Mesendoderm (in vitro differentiated cells): Measurements from ENCODE around the gene GLYATL1B.
"Not testable (repeated sequence)": the region's sequence is repeated elsewhere in the genome, so short reads cannot be mapped to it uniquely, and the experiment has no call there.

Experiments
- DNase-seq: peaks from one replicate; pipeline ENCODE4 v3.0.0; 2013
- H2AK5ac ChIP-seq: 2 replicates; pipeline ENCODE4 v1.6.1; 2013; ENCODE audit warnings: low read length, inconsistent platforms
- H2BK120ac ChIP-seq: 2 replicates; pipeline ENCODE4 v1.6.1; 2013; ENCODE audit warnings: low read depth, mild to moderate bottlenecking, low read length, moderate library complexity, mixed read lengths
- H2BK15ac ChIP-seq: replicated peaks from 2 replicates; pipeline ENCODE4 v1.6.1; 2013; ENCODE audit warnings: low read depth, mild to moderate bottlenecking, moderate library complexity
- H2BK5ac ChIP-seq: 2 replicates; pipeline ENCODE4 v1.6.1; 2013; ENCODE audit warnings: low read length, inconsistent platforms
- H3K18ac ChIP-seq: 2 replicates; pipeline ENCODE4 v1.6.1; 2013; ENCODE audit warnings: mild to moderate bottlenecking, low read length, mixed read lengths
- H3K23ac ChIP-seq: one replicate; pipeline ENCODE4 v1.6.1; 2013; ENCODE audit warnings: low read length
- H3K27ac ChIP-seq: 2 replicates; pipeline ENCODE4 v1.5.1; 2013; ENCODE audit warnings: low read depth, mild to moderate bottlenecking, inconsistent platforms, low read length, moderate library complexity
- H3K27me3 ChIP-seq: 2 replicates; pipeline ENCODE4 v1.6.1; 2013; ENCODE audit warnings: low read length, control low read depth, mild to moderate bottlenecking, inconsistent platforms; ENCODE audit not compliant: insufficient read depth, poor library complexity
- H3K36me3 ChIP-seq: 2 replicates; pipeline ENCODE4 v1.6.1; 2013; ENCODE audit warnings: low read length, inconsistent platforms; ENCODE audit not compliant: control insufficient read depth, insufficient read depth
- H3K4ac ChIP-seq: one replicate; pipeline ENCODE4 v1.6.1; 2013; ENCODE audit warnings: low read depth, mild to moderate bottlenecking, low read length, moderate library complexity
- H3K4me1 ChIP-seq: 2 replicates; pipeline ENCODE4 v1.6.1; 2013; ENCODE audit warnings: low read depth, low read length, inconsistent platforms; ENCODE audit not compliant: control insufficient read depth
- H3K4me2 ChIP-seq: 2 replicates; pipeline ENCODE4 v1.6.1; 2013; ENCODE audit warnings: low read length
- H3K4me3 ChIP-seq: 2 replicates; pipeline ENCODE4 v1.5.1; 2013; ENCODE audit warnings: mild to moderate bottlenecking, low read length
- H3K56ac ChIP-seq: one replicate; pipeline ENCODE4 v1.6.1; 2013; ENCODE audit warnings: low read length
- H3K79me1 ChIP-seq: 2 replicates; pipeline ENCODE4 v1.6.1; 2013; ENCODE audit warnings: low read length, inconsistent platforms
- H3K79me2 ChIP-seq: 2 replicates; pipeline ENCODE4 v1.6.1; 2013; ENCODE audit warnings: mild to moderate bottlenecking, low read length; ENCODE audit not compliant: control insufficient read depth, insufficient read depth
- H3K9ac ChIP-seq: 2 replicates; pipeline ENCODE4 v1.6.1; 2013; ENCODE audit warnings: low read length, inconsistent platforms
- H4K5ac ChIP-seq: one replicate; pipeline ENCODE4 v1.6.1; 2013; ENCODE audit warnings: low read length
- H4K8ac ChIP-seq: one replicate; pipeline ENCODE4 v1.6.1; 2013; ENCODE audit warnings: low read depth, mild to moderate bottlenecking, control low read depth, low read length, moderate library complexity
- WGBS: extraction: QIAGEN DNeasy Blood & Tissue Kit; methylation state at CpG from one replicate; pipeline ENCODE4 v1.1.7; 2013; ENCODE audit warnings: low lambda C conversion rate, missing lambda C conversion rate; ENCODE audit not compliant: insufficient coverage; ENCODE audit errors: extremely low coverage; 5-methylcytosine and 5-hydroxymethylcytosine counted together

Gene GLYATL1B

GRCh38 chr11:59102259-59102765 lies 16.2 kb downstream of the GLYATL1B start:
- Histone ChIP-seq H3K9ac (peak overlapping the region; percentile 24), H2BK120ac (no peak overlapping the region), H3K79me2 (no peaks in the 10 kb centered on the region), H3K18ac (no peak overlapping the region), H3K36me3 (no peaks in the 10 kb centered on the region), H3K79me1 (no peaks in the 10 kb centered on the region), H4K5ac (no peak overlapping the region), H2BK5ac (no peak overlapping the region), H3K4ac (no peak overlapping the region), H4K8ac (no peak overlapping the region), H3K27ac (no peak overlapping the region), H3K23ac (no peak overlapping the region), H3K4me1 (peaks cover 2% of the 10 kb centered on the region), H2AK5ac (no peak overlapping the region), H3K4me2 (peak overlapping the region; percentile 44), H3K4me3 (no peak overlapping the region), H3K27me3 (no peaks in the 10 kb centered on the region), H3K56ac (peak overlapping the region; percentile 17), H2BK15ac (no peak overlapping the region)
- WGBS = no CpG with 5 or more reads among the region's 23 CpGs
- peak; percentile 93 for DNase-seq

- no peak within 1 kb of the TSS for H3K23ac ChIP-seq
- H3K36me3 ChIP-seq = no peaks in the 10 kb centered on the region
- H3K4ac ChIP-seq = no peak within 1 kb of the TSS
- H3K27me3 ChIP-seq = no peaks in the 10 kb centered on the region
- H3K56ac ChIP-seq = peak within 1 kb of the TSS; percentile 85
- H2AK5ac ChIP-seq = no peak within 1 kb of the TSS
- peak; percentile 98 for DNase-seq
- no peak within 1 kb of the TSS for H2BK120ac ChIP-seq
- peak within 1 kb of the TSS; percentile 67 for H3K4me2 ChIP-seq
- H3K4me1 ChIP-seq = peaks cover 3% of the 10 kb centered on the region
- H2BK15ac ChIP-seq = no peak within 1 kb of the TSS
- peak within 1 kb of the TSS; percentile 19 for H3K18ac ChIP-seq
- H4K8ac ChIP-seq = no peak within 1 kb of the TSS
- no peak within 1 kb of the TSS for H2BK5ac ChIP-seq
- no peaks in the 10 kb centered on the region for H3K79me1 ChIP-seq
- peak within 1 kb of the TSS; percentile 52 for H3K4me3 ChIP-seq
- peak within 1 kb of the TSS; percentile 75 for H3K9ac ChIP-seq
- no peaks in the 10 kb centered on the region for H3K79me2 ChIP-seq
- WGBS = no CpG with 5 or more reads among the region's 64 CpGs
- no peak within 1 kb of the TSS for H3K27ac ChIP-seq
- no peak within 1 kb of the TSS for H4K5ac ChIP-seq
Measured at GRCh38 chr11:59106363-59107336, 20.5 kb downstream of the GLYATL1B start, which contains the start of gene FAM111B. TSS of gene FAM111B (plus strand) at chr11:59107237. CDS start at chr11:59109626, 2,389 bp downstream.

GRCh38 chr11:59107721-59108120 lies 21.6 kb downstream of the GLYATL1B start:
- H3K27me3 ChIP-seq, H3K27ac ChIP-seq, H3K4ac ChIP-seq, H3K79me2 ChIP-seq, H3K18ac ChIP-seq, H3K79me1 ChIP-seq, H2BK5ac ChIP-seq, H2AK5ac ChIP-seq, H4K8ac ChIP-seq, H2BK15ac ChIP-seq, H4K5ac ChIP-seq, H3K4me1 ChIP-seq, H3K36me3 ChIP-seq, H2BK120ac ChIP-seq, H3K23ac ChIP-seq: not testable (repeated sequence)
- peak overlapping the region; percentile 69 for H3K9ac ChIP-seq
- no CpG with 5 or more reads among the region's 10 CpGs for WGBS
- peak overlapping the region; percentile 29 for H3K4me2 ChIP-seq
- H3K4me3 ChIP-seq = peak overlapping the region; percentile 15
- peak; percentile 38 for DNase-seq
- H3K56ac ChIP-seq = peak overlapping the region; percentile 71

GRCh38 chr11:59112494-59112893 lies 26.4 kb downstream of the GLYATL1B start:
- peaks cover 3% of the 10 kb centered on the region for H3K36me3 ChIP-seq
- no peak overlapping the region for H3K9ac ChIP-seq
- peaks cover 2% of the 10 kb centered on the region for H3K4me1 ChIP-seq
- H3K18ac ChIP-seq = no peak overlapping the region
- WGBS = no CpG with 5 or more reads among the region's 2 CpGs
- H4K8ac ChIP-seq = no peak overlapping the region
- no peak for DNase-seq
- no peaks in the 10 kb centered on the region for H3K27me3 ChIP-seq
- no peak overlapping the region for H2AK5ac ChIP-seq
- no peak overlapping the region for H3K4me3 ChIP-seq
- H2BK120ac ChIP-seq = no peak overlapping the region
- no peaks in the 10 kb centered on the region for H3K79me1 ChIP-seq
- H3K4ac ChIP-seq = no peak overlapping the region
- H3K56ac ChIP-seq = no peak overlapping the region
- H3K23ac ChIP-seq = no peak overlapping the region
- H2BK15ac ChIP-seq = no peak overlapping the region
- no peak overlapping the region for H3K4me2 ChIP-seq
- H4K5ac ChIP-seq = no peak overlapping the region
- H3K27ac ChIP-seq = no peak overlapping the region
- no peaks in the 10 kb centered on the region for H3K79me2 ChIP-seq
- no peak overlapping the region for H2BK5ac ChIP-seq

GRCh38 chr11:59114344-59114743 lies 28.2 kb downstream of the GLYATL1B start:
- Histone ChIP-seq H3K18ac (no peak overlapping the region), H2BK15ac (no peak overlapping the region), H3K79me2 (no peaks in the 10 kb centered on the region), H3K27me3 (no peaks in the 10 kb centered on the region), H2BK120ac (no peak overlapping the region), H3K4ac (no peak overlapping the region), H3K79me1 (no peaks in the 10 kb centered on the region), H3K9ac (no peak overlapping the region), H4K8ac (no peak overlapping the region), H2AK5ac (no peak overlapping the region), H3K4me2 (no peak overlapping the region), H4K5ac (no peak overlapping the region), H3K36me3 (peaks cover 5% of the 10 kb centered on the region), H2BK5ac (no peak overlapping the region), H3K23ac (no peak overlapping the region), H3K27ac (no peak overlapping the region), H3K56ac (no peak overlapping the region), H3K4me1 (no peaks in the 10 kb centered on the region), H3K4me3 (no peak overlapping the region)
- WGBS = no CpG with 5 or more reads among the region's 3 CpGs
- no peak for DNase-seq
